Measurements from ENCODE around the gene USP43.

The USP43 gene

DNA sequence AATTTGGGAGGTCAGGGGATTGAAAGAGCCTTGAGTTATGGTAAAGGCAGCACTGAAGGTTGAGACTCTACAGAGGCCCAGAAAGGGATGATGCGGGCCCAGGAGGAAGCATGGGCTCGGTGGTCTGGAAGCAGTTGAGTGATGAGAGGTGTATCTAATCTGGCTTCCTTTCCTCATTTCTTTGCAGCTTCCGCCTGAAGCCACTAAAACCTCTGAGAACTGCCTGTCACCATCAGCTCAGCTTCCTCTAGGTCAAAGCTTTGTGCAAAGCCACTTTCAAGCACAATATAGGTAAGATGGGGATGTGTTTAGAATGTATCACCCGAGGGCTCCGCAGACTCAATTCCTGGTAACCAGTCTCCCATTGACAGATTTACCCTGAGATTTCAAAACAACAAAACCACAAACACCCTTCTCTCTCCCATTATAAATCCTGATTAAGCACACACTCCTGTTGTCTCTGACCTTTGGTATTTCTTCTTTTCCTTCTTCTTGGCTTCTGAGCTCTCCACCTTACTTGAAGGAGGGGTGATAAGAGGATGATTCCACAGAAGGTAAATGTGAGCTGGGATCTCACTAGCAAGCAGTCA lies 21.2 kb downstream of the USP43 start:
- no peak for DNase-seq (ENCODE audit: low read depth)

DNA sequence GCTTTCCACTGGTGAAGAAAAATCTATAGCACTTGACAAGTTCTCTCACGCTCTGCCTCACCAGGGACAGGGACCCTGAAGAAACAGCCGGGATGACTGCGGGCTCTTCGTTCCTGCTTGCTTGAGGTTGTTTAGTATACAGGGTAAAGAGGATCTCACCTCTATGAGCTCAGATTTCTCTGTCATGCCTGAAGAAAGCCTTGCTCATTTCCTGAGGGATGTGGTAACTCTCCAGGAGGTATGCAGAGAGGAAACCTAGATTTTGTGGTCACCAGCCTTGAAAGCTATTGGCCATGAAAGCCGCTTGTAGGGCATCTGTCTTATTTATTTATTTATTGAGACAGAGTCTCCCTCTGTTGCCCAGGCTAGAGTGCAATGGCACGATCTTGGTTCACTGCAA lies 23.2 kb downstream of the USP43 start:
- DNase-seq (ENCODE audit: low read depth), result no peak

DNA sequence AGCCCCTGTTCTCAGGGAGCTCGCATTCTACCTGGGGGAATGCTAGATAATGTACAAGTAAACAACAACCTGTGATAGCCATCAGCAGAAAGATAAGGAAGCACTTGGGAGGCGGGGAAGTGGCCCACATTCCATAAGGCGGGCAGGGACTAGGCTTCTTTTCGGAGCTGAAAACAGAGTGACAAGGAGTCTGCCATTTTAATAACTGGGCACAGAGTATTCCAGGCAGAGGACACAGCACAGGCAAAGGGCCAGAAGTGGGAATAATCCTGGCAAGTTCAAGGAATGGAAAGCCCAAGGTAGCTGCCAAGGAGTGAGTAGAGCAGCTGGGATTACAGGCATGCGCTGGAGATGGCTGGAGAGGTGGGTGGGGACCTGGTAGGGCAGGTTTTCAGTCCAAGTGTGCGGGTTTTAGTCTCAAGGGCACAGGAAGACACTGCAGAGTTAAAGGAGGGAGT lies 24.3 kb downstream of the USP43 start:
- no peak for DNase-seq (ENCODE audit: low read depth)

DNA sequence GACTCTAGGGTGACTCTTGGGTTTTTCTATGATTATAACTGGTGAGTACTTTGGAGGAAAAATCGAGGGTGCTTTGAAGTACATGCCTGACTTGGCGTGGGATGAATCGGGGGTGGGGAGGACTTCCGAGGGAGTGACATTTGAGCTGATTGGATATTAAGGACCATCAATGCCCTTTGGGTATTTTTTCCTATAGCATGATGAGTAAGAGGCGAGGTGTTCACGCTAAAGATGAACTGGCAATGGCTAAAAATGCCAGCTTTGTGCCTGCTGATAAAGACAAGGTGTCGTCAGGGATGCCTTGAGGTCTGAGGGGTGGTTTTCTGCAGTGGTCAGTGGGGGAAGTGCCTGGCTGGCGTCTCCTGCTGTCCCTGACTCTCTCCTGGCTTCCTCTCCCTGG lies 25.3 kb downstream of the USP43 start:
- DNase-seq (ENCODE audit: low read depth), result no peak

DNA sequence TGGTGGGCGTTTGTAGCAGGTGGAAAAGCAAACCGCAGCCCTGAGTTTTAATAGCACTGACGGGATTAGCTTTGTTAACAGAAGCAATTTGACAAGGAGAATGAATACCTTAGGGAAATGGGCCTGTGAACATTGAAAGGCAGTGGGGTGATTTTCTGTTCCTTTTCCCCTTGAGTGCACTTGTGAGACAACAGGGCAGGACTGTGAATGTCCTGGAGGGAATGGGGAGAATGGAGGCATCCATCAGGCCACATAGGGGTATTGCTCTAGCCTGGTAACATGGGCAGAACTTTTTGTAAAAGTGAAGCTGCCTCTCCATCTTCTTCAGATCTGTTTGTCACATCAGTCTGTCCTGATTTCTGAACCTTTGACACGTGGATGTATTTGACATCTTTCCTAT lies 26.2 kb downstream of the USP43 start:
- DNase-seq (ENCODE audit: low read depth), result no peak

DNA sequence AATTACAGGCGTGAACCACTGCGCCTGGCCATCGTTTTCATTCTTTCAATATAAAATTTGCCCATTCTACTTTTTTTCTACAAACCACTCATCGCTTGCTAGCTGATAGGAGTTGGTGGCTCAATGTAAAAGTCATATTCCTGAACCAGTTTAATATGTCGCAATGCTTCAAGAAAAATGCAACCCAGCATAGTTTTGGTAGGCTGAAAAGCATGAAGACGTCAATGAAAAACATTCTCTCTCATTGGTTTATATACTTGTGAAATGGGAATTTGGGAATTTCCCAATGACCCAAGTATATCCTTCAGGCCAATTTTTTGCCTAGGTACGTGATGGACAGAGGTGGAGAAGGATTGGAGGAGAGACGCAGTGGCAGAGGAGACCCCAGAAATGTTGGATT lies 26.9 kb downstream of the USP43 start:
- no peak for DNase-seq (ENCODE audit: low read depth)

DNA sequence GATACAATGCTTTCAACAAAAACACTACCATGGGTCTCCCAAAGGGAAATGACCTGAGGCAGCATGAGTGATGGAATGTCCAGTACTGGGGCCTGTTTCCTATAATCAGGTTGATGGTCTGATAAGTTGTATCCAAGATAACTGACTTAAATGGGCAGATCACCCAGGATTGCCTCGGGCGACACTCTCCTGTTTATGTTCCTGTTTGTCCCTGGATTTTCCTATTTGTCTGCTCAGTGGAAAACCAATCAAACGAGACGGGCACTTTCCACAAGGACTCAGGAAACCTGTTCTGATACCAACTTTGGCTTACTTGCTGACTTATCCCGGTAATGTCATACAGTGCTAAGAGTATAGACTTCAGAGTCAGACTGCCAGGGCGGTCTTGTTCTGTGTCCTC lies 27.4 kb downstream of the USP43 start:
- no peak for DNase-seq (ENCODE audit: low read depth)

DNA sequence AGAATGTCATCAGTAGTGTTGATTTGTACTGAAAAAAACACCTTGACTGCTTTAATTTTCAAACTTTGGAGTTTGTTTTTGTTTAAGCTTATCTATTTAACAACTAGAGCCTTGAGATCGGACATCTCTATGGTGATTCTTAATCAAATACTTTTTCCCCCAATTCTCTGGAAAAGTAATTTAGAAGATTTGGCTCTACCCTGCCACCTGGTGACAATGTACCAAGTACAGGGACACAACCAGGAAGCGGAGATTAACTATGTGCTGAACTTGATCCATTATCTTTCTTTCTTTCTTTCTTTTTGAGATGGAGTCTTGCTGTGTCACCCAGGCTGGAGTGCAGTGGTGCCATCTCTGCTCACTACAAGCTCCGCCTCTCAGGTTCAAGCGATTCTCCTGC lies 30.8 kb downstream of the USP43 start:
- no peak for DNase-seq (ENCODE audit: low read depth)

DNA sequence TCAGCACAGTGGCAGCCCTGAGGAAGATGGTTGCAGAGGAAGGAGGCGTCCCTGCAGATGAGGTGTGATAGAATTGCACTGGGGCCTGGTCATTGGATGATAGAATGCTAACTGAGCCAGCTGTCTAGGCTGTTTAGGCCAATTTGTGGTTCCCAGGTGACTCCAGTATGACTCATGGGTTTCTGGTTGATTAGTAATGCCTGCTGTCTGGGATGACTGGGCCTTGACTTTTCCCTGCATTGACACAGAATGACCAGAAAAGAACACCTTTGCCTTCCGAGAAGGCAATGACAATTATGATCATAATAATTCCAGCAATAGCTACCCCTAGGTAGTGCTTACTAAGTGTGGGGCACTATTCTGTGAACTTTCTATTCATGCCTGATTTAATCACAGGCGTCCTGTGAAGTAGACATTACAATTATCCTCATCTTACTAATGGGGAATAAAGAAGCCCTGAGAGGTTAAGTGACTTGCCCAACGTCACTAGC lies 31.5 kb downstream of the USP43 start:
- DNase-seq (ENCODE audit: low read depth), result no peak

DNA sequence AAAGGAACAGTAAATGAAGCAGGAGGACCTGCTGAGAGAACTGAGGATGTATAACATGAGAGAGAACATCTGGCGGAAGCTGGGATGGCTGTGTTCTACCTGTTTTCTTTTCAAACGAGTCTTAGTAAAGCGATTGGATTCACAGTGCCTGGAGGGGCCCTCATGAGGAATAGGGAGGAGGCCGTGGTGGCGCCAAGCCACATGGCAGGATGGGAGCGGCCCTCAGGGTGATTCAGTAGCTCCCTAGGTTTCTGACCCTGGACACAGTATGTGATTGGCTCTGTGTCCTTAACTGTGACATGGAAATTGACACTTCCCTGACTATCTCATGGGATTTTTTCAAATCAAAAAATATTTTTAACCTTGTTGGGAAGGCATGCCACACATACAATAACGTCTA lies 32.1 kb downstream of the USP43 start:
- DNase-seq (ENCODE audit: low read depth), result no peak

DNA sequence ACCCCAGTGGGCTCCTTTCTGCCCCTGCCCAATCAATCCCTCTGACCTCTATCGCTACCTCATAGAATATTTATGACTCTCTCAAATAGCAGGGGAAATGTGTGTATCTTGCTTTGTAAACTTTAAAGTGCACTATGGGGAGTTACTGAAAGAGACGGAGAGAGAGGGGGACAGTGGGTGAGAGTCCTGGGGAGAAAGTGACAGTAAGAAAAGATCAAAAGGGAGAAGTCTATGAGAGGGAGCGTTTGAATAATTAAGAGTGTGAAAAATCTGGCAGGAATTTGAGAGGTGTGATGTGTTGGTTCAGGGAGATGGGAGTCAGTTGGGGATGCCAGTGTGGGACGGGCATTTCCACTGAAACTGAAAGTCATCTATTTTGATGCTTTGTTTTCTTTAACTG lies 32.6 kb downstream of the USP43 start:
- no peak for DNase-seq (ENCODE audit: low read depth)

DNA sequence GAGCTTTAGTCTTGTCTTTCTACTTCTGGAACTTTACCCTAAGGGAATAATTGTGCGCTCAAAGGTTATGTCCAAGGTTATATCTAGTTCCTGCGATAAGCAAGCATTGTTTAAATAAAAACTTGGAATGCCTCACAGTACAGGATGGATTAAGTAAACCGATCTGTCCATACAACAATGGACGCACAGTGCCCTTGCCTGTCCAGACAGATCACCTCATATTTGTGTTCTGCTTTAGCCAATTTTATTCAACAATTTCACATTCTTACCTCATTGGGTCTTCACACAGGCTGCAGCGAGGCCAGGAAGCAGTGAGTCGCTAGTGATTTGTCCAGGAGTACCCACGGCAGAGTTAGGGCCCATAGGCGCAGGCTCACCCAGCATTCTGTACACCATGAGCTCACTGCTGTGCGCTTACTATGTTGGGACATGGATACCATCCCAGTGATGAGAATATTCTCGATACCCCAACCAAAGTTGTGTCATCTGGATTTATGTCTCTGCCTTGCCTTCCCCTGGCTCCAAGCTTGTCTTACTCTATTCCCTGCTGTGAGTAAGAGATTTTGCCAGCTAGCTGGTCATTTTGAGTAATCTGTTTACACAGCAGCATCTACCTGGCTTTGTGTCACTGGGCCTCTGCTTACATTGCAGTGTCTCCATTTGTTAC lies 39.8 kb downstream of the USP43 start:
- no peak for DNase-seq (ENCODE audit: low read depth)

DNA sequence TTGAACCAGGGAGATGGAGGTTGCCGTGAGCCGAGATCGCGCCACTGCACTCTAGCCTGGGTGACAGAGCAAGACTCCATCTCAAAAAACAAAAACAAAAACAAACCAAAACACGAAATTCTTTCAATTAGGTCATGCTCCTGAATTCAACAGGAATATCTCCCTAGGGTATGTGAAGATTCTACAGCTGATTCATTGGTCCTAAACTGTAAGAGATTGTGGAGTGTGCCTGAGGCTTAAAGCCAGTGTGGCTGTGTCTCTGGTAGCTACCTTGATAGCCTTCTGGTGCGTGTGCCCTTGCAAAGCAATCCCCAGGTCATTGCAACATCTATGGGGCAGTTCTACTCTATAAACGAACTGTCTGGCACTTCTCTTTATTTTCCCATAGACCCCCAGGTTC lies 48.4 kb downstream of the USP43 start:
- no peak for DNase-seq (ENCODE audit: low read depth)

DNA sequence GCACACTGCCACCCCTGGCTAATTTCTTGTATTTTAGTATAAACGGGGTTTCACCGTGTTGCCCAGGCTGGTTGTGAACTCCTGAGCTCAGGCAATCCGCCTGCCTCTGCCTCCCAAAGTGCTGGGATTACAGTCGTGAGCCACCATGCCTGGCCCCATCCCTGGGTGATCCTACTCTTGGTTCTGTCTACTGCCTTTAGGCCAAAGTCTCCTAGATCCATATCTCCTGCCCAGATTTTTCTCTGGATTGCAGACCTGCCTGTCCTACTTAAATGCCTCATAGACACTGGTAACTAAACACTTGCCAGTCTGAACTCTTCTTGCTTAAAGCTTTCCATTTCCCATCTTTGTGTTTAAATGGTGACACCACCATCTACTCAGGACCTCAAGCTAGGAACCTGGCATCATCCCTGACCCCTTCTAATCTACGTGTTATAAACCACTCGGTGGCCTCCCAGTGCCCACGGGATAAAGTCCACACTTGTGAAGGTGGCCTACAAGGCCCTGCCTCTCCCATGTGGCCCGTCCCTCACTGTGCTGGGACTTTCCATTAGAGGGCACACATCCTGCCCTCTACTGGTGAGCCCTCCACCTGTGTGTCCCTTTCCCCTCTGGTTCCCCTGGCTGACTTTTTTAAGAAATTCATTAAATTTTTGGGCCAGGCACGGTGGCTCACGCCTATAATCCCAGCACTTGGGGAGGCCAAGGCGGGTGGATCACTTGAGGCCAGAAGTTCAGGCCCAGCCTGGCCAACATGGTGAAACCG lies 51.1 kb downstream of the USP43 start:
- no peak for DNase-seq (ENCODE audit: low read depth)

DNA sequence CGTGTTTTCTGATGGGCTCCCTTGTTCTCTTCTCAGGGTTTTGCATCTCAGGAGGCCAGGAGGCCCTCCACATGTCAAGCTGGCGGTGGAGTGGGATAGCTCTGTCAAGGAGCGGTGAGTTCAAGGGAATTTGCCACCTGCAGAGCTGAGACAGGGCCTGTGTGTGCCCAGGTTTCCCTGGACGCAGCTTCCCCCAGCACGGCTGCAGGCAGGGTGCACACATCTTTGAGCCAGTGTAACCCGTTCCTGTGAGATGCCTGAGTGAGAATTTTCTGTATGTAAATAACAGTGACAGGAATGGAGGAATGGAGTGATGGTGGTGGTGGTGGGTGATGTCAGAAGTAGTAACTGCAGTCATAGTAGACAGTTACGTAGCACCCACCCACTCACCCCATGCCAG lies 54.8 kb downstream of the USP43 start:
- no peak for DNase-seq (ENCODE audit: low read depth)

DNA sequence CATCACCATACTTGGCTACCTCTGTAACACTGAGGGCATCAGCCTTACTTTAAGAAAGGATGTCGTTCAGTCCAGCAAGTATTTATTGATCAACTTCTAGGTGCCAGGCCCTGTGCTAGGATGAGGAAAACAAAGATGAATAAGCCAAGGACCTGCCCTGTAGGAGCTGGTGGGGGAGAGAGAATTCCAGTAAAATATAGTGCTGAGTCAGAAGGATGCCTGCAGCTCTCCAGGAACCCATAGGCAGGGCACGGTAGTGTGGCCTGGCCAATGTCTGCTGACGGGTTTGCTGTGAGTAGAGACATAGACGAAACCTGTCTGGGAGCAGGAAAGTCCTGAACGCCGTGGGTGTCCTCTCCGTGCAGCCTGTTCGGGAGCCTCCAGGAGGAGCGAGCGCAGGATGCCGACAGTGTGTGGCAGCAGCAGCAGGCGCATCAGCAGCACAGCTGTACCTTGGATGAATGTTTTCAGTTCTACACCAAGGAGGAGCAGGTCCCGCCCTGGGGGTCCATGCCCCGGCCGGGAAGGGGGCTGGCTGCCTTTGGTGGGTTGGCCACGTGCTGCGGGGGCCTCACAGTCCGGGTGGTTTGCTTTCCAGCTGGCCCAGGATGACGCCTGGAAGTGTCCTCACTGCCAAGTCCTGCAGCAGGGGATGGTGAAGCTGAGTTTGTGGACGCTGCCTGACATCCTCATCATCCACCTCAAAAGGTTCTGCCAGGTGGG lies 55.6 kb downstream of the USP43 start:
- no peak for DNase-seq (ENCODE audit: low read depth)

DNA sequence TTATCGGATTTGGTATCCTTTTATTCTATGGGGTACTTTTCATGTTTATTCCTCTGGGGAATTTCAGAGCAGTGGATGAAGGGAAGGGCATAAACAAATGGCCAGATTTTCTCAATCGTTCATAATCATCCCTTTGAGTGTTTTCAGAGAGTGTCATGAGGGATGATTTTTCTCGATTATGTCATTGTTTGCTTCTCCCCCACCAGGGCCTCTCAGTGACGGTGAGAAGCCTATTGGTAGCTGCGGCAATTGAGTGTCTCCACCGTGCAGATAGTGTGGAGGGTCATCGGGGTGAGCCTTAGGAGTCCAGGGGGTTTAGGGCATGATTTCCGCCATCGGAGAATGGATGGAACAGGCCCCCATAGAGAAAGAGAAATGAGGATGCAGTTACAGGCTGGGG lies 57.2 kb downstream of the USP43 start:
- DNase-seq (ENCODE audit: low read depth), result no peak

DNA sequence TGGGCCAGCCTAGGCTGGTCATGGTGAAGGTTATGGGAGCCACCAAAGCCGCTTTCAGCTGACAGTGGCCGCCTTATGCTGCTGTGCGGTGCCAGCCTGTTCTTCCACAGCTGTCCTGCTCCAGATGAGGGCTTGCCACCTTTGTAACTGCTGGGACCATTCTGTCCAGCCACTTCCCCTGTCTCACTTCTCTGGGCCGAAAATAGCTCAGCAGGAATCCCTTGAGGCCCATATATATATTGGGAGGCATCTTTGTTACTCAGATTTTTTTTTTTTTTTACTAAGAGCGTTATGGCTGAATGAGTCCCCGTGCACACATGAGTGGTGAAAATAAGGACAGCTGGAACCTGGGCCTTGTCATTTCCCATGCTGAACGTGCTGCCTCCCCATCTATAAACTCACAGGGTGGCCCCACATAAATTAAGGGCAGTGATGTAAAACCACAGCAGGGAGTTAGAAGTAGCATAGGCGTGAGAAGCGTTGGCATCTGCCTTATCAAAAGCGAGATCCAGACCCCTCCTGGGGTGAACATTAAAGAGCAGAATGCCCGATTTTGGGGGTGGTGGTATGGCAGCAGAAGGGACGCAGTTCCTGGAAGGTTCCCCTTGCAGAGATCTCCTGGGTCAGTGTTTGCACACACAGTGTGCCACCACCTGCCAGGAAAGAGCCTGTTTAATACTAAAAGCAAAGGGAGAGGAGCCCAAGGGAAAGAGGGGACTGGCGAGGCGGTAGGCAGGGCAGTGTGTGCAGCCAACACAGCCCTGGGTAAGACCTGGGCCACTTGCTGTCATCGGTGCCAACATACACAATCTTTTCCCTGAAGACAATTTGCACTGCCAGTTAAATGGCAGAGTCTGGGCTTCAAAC lies 57.8 kb downstream of the USP43 start:
- no peak for DNase-seq (ENCODE audit: low read depth)

DNA sequence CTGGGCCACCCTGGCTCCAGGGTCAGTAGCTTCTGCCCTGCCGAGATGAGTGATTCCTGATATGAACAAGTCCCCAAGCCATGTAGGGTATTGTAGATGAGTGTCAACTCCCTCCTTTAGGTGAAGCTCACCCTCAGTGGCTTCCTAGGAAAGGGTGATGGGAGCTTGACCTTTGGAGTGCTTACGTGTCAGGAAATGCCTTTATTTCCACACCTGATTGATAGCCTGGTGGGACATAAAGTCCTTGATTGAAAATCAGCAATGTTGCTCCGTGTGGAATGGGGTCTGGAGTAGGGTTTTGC lies 58.4 kb downstream of the USP43 start:
- no peak for DNase-seq (ENCODE audit: low read depth)

DNA sequence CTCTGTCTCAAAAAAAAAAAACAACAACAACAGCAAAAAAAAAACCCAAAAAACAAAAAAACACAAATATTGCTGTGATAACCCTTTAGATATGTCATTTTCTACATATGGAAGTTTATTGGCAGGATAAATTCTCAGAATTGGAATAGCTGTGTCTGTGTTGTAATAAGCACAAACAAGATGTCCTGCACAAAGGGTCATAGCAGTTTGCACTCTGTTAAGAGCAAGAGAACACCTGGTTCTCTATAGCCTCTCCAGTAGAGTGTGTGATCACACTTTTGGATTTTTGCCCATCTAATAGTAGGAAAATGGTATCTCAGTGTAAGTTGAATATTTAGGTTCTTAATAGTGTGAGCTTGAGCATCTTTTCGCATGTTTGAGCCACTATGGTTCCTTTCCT lies 60.4 kb downstream of the USP43 start:
- DNase-seq (ENCODE audit: low read depth), result no peak

DNA sequence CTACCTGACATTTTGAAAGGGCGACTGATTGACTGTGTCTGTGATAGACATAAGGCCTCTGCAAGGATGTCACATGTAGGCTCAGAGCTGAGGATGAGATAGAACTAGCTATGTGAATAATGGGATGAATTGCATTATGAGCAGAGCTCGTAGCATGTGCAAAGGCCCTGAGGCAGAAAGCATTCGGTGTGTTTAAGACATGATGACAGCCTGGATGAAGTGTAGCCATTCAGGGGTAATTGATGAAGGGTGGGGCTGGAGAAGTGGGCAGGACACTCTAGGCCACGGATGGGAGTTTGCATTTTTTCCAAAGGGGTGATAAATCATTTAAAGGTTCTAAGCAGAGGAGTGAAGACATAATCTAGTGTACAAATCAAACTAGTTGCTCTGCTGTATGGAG lies 62.6 kb downstream of the USP43 start:
- no peak for DNase-seq (ENCODE audit: low read depth)

DNA sequence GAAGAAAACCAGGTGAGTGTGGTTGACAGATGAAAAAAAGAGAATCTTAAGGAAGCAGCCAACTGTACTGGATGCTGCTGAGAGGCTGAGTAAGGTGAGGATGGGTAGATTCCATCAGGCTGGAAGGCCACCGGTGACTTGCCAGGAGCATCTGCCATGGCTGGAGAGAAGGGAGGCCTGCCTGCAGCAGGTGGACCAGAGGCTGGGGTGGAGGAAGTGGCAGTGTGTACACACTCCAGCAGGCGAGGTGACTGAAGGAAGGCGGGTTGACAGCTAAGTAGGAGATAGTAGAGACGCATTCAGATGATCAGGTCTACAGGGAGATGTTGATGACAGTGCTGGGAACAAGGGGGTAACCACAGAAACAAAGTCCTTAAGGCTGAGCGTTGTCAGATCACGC lies 69.5 kb downstream of the USP43 start:
- no peak for DNase-seq (ENCODE audit: low read depth)
